HepG2 (cell line): Measurements from ENCODE around the gene LTA4H. TPM values are rescaled to one million over a fixed set of nuclear protein-coding genes. Genes with fewer than 3 reads are reported as not detected.

Experiments used
- BORCS8-MEF2B ChIP-seq: sonication (generic); formaldehyde crosslinking; IDR thresholded peaks from 2 replicates; pipeline ENCODE4 v1.8.0; 2022; ENCODE audit warnings: mild to moderate bottlenecking, missing genetic modification reagents
- FOXK1 ChIP-seq: sonication (generic); formaldehyde crosslinking; IDR thresholded peaks from 2 replicates; pipeline ENCODE4 v1.4.0; 2020; ENCODE audit warnings: low read depth, missing genetic modification reagents, borderline replicate concordance
- FOXO1 ChIP-seq: sonication (generic); formaldehyde crosslinking; IDR thresholded peaks from 2 replicates; pipeline ENCODE4 v1.4.0; 2020; ENCODE audit warnings: missing genetic modification reagents
- FOXP1 ChIP-seq, 2 experiments: fragments of 450-650 bp in 1 of 2; IDR thresholded peaks; 2 replicates each; pipeline ENCODE4 v1.6.1; 2017 to 2018; ENCODE audit warnings: antibody characterized with exemption in 1 of 2
- GATAD2A ChIP-seq: IDR thresholded peaks from 2 replicates; pipeline ENCODE4 v1.6.1; 2016
- HMG20B ChIP-seq: conservative IDR thresholded peaks from 2 replicates; pipeline ENCODE4 v1.6.1; 2016; ENCODE audit warnings: missing genetic modification reagents, missing compliant biosample characterization
- MEIS1 ChIP-seq: sonication (generic); formaldehyde crosslinking; IDR thresholded peaks from 2 replicates; pipeline ENCODE4 v1.9.0; 2021; ENCODE audit warnings: mild to moderate bottlenecking, missing genetic modification reagents, moderate library complexity, borderline replicate concordance
- MYNN ChIP-seq: sonication (generic); formaldehyde crosslinking; IDR thresholded peaks from 2 replicates; pipeline ENCODE4 v1.4.0; 2020; ENCODE audit warnings: mild to moderate bottlenecking, low read depth, missing genetic modification reagents
- NFE2 ChIP-seq: sonication (generic); formaldehyde crosslinking; IDR thresholded peaks from 2 replicates; pipeline ENCODE4 v1.4.0; 2020; ENCODE audit warnings: missing genetic modification reagents
- NKX3-1 ChIP-seq: sonication (generic); formaldehyde crosslinking; IDR thresholded peaks from 2 replicates; pipeline ENCODE4 v1.5.0; 2020; ENCODE audit warnings: missing genetic modification reagents
- REST ChIP-seq, 2 experiments: IDR thresholded peaks; 2 replicates each; pipeline ENCODE4 v1.6.1; 2011 to 2012; ENCODE audit warnings: low read length in 2 of 2, borderline replicate concordance in 1 of 2, low read depth in 1 of 2, mild to moderate bottlenecking in 1 of 2, moderate library complexity in 1 of 2
- TBX2 ChIP-seq: sonication (generic); formaldehyde crosslinking; IDR thresholded peaks from 2 replicates; pipeline ENCODE4 v1.5.0; 2020; ENCODE audit warnings: missing genetic modification reagents, mild to moderate bottlenecking, borderline replicate concordance
- ZNF205 ChIP-seq: IDR thresholded peaks from 2 replicates; pipeline ENCODE4 v1.6.1; 2018; ENCODE audit warnings: missing biosample characterization, missing genetic modification reagents
- ZNF235 ChIP-seq: sonication (generic); formaldehyde crosslinking; IDR thresholded peaks from 2 replicates; pipeline ENCODE4 v1.8.1; 2023; ENCODE audit warnings: mild to moderate bottlenecking, missing genetic modification reagents, borderline replicate concordance
- ZNF761 ChIP-seq: sonication (generic); formaldehyde crosslinking; conservative IDR thresholded peaks from 2 replicates; pipeline ENCODE4 v1.4.0; 2020; ENCODE audit warnings: mild to moderate bottlenecking, missing genetic modification reagents
- polyA plus RNA-seq, 8 experiments: library from polyadenylated mRNA; depleted of rRNA in 3 of 8; stranded (reverse) in 7 of 8; unstranded in 1 of 8; fragments of >200 nt; fragmentation: Illumina TruSeq in 4 of 8; extraction: Trizol in 4 of 8; gene quantifications; 2 replicates each; pipeline versions ENCODE4 v1.2.1 to v1.2.3, GENCODE V29; 2011 to 2016; ENCODE audit warnings: low read depth in 4 of 8, missing spikeins in 1 of 8, mixed read lengths in 1 of 8; ENCODE audit not compliant: insufficient read depth in 1 of 8
- total RNA-seq, 5 experiments: library from RNA; depleted of rRNA; stranded (reverse); fragments of >200 nt; fragmentation: Illumina TruSeq; extraction: Trizol; gene quantifications; 2 replicates each; pipeline ENCODE4 v1.2.3, GENCODE V29; 2016; ENCODE audit warnings: low read depth in 1 of 5
- TF ChIP-seq, protein P1 (sequence below): sonication (generic); formaldehyde crosslinking; IDR thresholded peaks from 2 replicates; pipeline ENCODE4 v1.4.0; 2020; ENCODE audit warnings: missing genetic modification reagents
- TF ChIP-seq, protein P2 (sequence below): sonication (generic); formaldehyde crosslinking; IDR thresholded peaks from 2 replicates; pipeline ENCODE4 v1.4.0; 2020; ENCODE audit warnings: missing genetic modification reagents
- TF ChIP-seq, protein P3 (sequence below): IDR thresholded peaks from 2 replicates; pipeline ENCODE4 v1.6.1; 2016; ENCODE audit warnings: mild to moderate bottlenecking, missing biosample characterization, missing genetic modification reagents
- TF ChIP-seq, protein P4 (sequence below): sonication (generic); formaldehyde crosslinking; IDR thresholded peaks from 2 replicates; pipeline ENCODE4 v1.4.0; 2020; ENCODE audit warnings: missing genetic modification reagents

LTA4H gene
- total and polyA plus RNA-seq, 2 of the 13 experiments (the other 11 are each of a cell fraction or from before 2014, with no cell fraction given) = 87.5 to 90.4 TPM

DNA sequence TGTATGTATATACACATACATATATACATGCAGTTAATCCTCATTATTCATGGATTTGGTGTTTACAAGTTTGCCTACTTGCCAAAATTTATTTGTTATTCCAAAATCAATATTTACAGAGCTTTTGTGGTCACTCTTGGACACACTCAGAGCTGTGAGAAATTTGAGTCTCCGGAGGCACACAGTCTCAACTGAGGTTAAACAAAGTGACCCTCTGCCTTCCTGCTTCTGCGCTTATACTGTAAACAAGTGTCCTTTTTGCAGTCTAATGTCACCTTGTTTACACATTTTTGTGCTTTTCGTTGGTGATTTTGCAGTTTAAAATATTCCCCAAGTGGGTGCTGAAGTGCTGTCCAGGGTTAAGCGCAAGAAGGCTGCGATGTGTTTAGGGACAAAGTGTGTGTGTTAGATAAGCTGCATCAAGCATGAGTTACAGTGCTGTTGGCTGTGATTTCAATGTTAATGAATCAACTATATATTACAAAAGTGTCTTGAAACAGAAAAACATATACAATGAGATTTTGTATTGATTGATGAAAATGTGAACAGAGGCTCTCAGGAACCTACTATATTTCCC is 13.1 kb upstream of the LTA4H start (continued):
- TF ChIP-seq HMG20B (CRISPR knock-in tag) (0 out of 2 replicates have a peak, but pooled peaks have one; percentile 60), GATAD2A (CRISPR knock-in tag) (peak; percentile 51; the same call in 1 of the 2 replicates), ZNF235 (no peak), REST (IDR thresholded peaks at IDR 0.05; ENCODE audit: borderline replicate concordance in 1 of 2, low read depth in 1 of 2, low read length in 2 of 2) (peak in 1 of 2 experiments; percentile 52; a peak in 1 of 4 replicates), ZNF205 (CRISPR knock-in tag) (no peak), FOXK1 (CRISPR knock-in tag) (peak; percentile 69; the same call in 1 of the 2 replicates), MEIS1 (CRISPR knock-in tag) (no peak), NKX3-1 (CRISPR knock-in tag) (peak; percentile 62; the same call in 1 of the 2 replicates), BORCS8-MEF2B (CRISPR knock-in tag) (no peak), FOXP1 (IDR thresholded peaks at IDR 0.05) (no peak), FOXP1 (CRISPR knock-in tag; IDR thresholded peaks at IDR 0.05) (peak; percentile 96), ZNF761 (CRISPR knock-in tag) (no peak), TBX2 (CRISPR knock-in tag) (peak; percentile 90), NFE2 (CRISPR knock-in tag) (no peak), FOXO1 (CRISPR knock-in tag) (peak; percentile 69; the same call in 1 of the 2 replicates), MYNN (CRISPR knock-in tag) (no peak)
- TF ChIP-seq, protein P1, sequence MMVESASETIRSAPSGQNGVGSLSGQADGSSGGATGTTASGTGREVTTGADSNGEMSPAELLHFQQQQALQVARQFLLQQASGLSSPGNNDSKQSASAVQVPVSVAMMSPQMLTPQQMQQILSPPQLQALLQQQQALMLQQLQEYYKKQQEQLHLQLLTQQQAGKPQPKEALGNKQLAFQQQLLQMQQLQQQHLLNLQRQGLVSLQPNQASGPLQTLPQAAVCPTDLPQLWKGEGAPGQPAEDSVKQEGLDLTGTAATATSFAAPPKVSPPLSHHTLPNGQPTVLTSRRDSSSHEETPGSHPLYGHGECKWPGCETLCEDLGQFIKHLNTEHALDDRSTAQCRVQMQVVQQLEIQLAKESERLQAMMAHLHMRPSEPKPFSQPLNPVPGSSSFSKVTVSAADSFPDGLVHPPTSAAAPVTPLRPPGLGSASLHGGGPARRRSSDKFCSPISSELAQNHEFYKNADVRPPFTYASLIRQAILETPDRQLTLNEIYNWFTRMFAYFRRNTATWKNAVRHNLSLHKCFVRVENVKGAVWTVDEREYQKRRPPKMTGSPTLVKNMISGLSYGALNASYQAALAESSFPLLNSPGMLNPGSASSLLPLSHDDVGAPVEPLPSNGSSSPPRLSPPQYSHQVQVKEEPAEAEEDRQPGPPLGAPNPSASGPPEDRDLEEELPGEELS (CRISPR knock-in tag) = peak; percentile 87
- TF ChIP-seq, protein P2, sequence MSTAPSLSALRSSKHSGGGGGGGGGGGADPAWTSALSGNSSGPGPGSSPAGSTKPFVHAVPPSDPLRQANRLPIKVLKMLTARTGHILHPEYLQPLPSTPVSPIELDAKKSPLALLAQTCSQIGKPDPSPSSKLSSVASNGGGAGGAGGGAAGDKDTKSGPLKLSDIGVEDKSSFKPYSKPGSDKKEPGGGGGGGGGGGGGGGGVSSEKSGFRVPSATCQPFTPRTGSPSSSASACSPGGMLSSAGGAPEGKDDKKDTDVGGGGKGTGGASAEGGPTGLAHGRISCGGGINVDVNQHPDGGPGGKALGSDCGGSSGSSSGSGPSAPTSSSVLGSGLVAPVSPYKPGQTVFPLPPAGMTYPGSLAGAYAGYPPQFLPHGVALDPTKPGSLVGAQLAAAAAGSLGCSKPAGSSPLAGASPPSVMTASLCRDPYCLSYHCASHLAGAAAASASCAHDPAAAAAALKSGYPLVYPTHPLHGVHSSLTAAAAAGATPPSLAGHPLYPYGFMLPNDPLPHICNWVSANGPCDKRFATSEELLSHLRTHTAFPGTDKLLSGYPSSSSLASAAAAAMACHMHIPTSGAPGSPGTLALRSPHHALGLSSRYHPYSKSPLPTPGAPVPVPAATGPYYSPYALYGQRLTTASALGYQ (CRISPR knock-in tag) = peak; percentile 77
- TF ChIP-seq, protein P3, sequence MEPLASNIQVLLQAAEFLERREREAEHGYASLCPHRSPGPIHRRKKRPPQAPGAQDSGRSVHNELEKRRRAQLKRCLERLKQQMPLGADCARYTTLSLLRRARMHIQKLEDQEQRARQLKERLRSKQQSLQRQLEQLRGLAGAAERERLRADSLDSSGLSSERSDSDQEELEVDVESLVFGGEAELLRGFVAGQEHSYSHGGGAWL (CRISPR knock-in tag) = no peak
- TF ChIP-seq, protein P4, sequence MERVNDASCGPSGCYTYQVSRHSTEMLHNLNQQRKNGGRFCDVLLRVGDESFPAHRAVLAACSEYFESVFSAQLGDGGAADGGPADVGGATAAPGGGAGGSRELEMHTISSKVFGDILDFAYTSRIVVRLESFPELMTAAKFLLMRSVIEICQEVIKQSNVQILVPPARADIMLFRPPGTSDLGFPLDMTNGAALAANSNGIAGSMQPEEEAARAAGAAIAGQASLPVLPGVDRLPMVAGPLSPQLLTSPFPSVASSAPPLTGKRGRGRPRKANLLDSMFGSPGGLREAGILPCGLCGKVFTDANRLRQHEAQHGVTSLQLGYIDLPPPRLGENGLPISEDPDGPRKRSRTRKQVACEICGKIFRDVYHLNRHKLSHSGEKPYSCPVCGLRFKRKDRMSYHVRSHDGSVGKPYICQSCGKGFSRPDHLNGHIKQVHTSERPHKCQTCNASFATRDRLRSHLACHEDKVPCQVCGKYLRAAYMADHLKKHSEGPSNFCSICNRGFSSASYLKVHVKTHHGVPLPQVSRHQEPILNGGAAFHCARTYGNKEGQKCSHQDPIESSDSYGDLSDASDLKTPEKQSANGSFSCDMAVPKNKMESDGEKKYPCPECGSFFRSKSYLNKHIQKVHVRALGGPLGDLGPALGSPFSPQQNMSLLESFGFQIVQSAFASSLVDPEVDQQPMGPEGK (CRISPR knock-in tag) = no peak
